ENCODE measurements around the gene SUMO4.
"Not testable (repeated sequence)": the region's sequence is repeated elsewhere in the genome, so short reads cannot be mapped to it uniquely, and the experiment has no call there.

The SUMO4 gene

DNA sequence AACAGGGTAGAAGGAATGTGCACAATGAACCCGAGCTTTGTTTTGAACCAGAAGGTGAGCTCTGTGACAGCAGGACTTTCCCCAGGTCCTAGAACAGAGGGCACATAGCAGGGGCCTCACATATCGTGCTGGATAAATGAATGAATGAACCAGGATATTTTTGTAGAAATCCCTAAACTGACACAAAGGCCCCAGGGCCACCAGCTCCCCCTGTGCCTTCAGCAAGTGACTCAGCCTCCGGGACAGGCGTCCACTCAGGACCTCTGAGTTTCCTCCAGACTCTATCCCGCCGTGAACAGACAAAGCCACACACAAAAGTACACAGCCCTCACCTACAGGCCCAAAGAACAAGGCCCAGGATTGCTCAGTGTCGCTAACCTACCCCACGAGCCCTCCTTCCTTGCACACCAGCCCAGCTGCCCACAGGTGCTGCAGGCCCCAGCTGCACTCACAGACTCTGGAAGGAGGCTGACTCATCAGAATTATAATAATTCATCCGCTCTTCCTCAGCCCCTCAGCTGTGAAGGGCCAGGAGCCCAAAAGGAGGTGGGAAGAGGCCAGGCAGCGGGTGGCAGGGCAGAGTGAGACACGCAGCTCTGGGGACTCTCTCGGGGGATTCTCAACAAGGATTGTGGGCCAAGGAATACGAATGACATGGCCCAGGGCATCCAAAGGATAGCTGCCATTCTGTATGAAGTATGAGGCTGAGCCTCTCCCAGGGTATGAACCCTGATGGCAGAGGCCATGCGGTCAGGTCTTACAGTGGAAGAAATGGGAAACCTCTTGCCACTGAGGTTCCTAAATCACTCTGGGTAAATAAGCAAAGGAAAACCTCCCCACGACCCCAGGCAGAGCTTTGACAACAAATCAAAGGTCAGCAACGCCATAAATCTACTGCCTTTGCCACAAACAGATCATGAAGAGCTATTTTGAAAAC, 40.9 kb downstream of the SUMO4 start:
- Mint-ChIP-seq H3K4me3 (peak overlapping the region in 1 of 3 experiments; percentile 31), H3K4me1 (peaks cover 47% of the 10 kb centered on the region), H3K27ac (peak overlapping the region in 2 of 3 experiments; percentile 13 to 32), H3K36me3 (ENCODE audit: low read depth) (no peaks in the 10 kb centered on the region), H3K9me3 (no peaks in the 10 kb centered on the region), H3K27me3 (ENCODE audit: low read depth) (peaks cover 20% of the 10 kb centered on the region)
- TF ChIP-seq CTCF (IDR thresholded peaks at IDR 0.05; ENCODE audit: unreplicated experiment in 3 of 3) = no peak

- Mint-ChIP-seq H3K27ac (peak overlapping the region in 1 of 3 experiments; percentile 13), H3K9me3 (no peaks in the 10 kb centered on the region), H3K4me1 (peaks cover 53% of the 10 kb centered on the region), H3K27me3 (ENCODE audit: low read depth) (peaks cover 26% of the 10 kb centered on the region), H3K4me3 (no peak overlapping the region), H3K36me3 (ENCODE audit: low read depth) (no peaks in the 10 kb centered on the region)
- TF ChIP-seq CTCF (IDR thresholded peaks at IDR 0.05; ENCODE audit: unreplicated experiment in 3 of 3) = no peak
These were observed 41.7 kb downstream of the SUMO4 start for GRCh38 chr6:149441740-149442139.

- peak overlapping the region; percentile 52 to 86 (median 77) for H3K27ac Mint-ChIP-seq
- no peaks in the 10 kb centered on the region for H3K36me3 Mint-ChIP-seq (ENCODE audit: low read depth)
- H3K9me3 Mint-ChIP-seq = no peaks in the 10 kb centered on the region
- peak overlapping the region in 1 of 3 experiments; percentile 22 for H3K4me3 Mint-ChIP-seq
- peaks cover 41% of the 10 kb centered on the region for H3K27me3 Mint-ChIP-seq (ENCODE audit: low read depth)
- TF ChIP-seq CTCF (IDR thresholded peaks at IDR 0.05; ENCODE audit: unreplicated experiment in 3 of 3) = no peak
- peaks cover 59% of the 10 kb centered on the region for H3K4me1 Mint-ChIP-seq
These were observed 43.5 kb downstream of the SUMO4 start for GRCh38 chr6:149443411-149444181.

GRCh38 chr6:149444360-149445094, 44.5 kb downstream of the SUMO4 start:
- H3K27me3 Mint-ChIP-seq (ENCODE audit: low read depth) = peaks cover 48% of the 10 kb centered on the region

DNA sequence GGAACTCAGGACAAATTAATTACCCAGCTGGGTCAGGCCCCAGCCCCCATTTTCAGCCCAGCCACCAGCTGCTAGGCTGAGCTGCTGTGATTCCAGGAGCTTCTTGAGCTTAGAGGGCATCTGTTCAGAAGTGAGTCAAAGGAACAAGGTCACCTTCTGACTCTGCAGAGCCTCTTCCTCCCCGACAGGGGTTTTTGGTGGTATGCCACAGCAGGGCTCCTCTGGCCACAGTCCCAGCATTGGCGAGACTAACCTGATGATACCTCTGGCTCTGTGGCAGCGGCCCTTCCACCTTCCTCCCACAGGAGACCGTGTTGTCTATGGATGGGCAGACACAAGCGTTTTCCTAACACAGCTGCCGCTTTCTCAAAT, 45.0 kb downstream of the SUMO4 start:
- peak overlapping the region in 1 of 3 experiments; percentile 83 for H3K27ac Mint-ChIP-seq

More at GRCh38 chr6:149444360-149445094, 44.5 kb downstream of the SUMO4 start:
- not testable (repeated sequence) for H3K9me3 Mint-ChIP-seq; H3K36me3 Mint-ChIP-seq (ENCODE audit: low read depth)
- H3K27ac Mint-ChIP-seq = peak overlapping the region in 2 of 3 experiments; percentile 14 to 55
- H3K4me1 Mint-ChIP-seq = peaks cover 57% of the 10 kb centered on the region
- peak overlapping the region in 1 of 3 experiments; percentile 30 for H3K4me3 Mint-ChIP-seq

More for the DNA sequence above, 45.0 kb downstream of the SUMO4 start:
- Mint-ChIP-seq H3K9me3 (peaks cover 2% of the 10 kb centered on the region), H3K27me3 (ENCODE audit: low read depth) (peaks cover 54% of the 10 kb centered on the region), H3K4me3 (no peak overlapping the region), H3K36me3 (ENCODE audit: low read depth) (no peaks in the 10 kb centered on the region), H3K4me1 (peaks cover 59% of the 10 kb centered on the region)
- TF ChIP-seq CTCF (IDR thresholded peaks at IDR 0.05; ENCODE audit: unreplicated experiment in 3 of 3) = no peak
